ENCODE measurements around the gene PPP2R2D.
"Not testable (repeated sequence)": the region's sequence is repeated elsewhere in the genome, so short reads cannot be mapped to it uniquely, and the experiment has no call there.

Gene PPP2R2D

DNA sequence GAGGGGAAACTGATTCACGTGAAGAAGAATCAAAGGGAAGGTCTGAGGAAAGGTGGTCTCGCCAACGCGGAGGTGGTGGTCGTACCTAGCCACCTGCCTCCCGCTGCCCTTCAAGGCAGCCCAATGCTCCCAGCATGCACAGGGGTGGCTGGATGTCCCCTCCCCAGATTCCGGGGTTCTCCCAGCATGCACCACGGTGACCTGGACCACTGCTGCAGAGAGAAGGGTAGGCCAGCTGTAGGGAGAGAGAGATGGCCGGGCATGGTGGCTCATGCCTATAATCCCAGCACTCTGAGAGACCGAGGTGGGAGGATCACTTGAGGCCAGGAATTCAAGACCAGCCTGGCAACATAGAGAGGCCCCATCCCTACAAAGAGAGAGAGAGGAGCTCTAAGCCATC lies 32.4 kb upstream of the PPP2R2D start:
- DNase-seq (ENCODE audit: low read depth): no peak

DNA sequence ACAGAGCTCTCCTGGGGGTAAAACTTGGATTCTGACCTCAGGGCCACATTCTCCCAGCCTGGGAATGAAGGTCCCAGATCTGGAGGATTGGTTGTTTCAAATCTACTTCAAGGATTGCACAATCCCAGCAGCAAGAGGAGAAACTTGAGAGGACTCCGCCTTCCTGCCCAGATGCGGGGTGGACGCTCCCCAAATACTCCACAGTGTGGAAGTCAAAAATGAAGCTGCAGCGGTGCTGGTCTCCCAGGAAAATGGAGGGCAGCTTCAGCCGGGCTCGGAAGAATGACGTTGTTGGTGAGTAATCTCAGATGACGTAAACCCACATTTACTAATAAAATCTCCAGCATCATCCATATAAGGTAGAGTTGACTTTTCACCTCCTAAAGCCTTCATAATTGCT lies 31.5 kb upstream of the PPP2R2D start:
- no peak for DNase-seq (ENCODE audit: low read depth)

DNA sequence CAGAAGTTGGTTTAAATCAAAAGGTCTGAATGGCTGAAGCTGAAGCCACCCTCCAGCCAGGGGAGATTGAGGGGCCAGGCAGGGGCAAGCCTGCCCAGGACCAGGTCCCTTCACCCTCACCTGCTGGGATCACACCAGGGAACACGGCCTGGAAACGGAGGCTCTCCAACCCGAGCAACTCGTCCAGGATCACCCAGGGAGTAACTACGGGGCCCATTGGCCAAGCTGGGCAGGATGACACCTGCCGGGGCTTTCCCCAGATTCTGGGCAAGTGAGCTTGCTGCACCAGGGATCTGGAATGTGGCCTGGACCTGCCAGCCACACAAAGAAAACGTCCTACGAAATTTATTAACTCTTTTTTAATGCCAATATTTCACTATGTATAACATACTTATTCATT lies 30.4 kb upstream of the PPP2R2D start:
- no peak for DNase-seq (ENCODE audit: low read depth)

DNA sequence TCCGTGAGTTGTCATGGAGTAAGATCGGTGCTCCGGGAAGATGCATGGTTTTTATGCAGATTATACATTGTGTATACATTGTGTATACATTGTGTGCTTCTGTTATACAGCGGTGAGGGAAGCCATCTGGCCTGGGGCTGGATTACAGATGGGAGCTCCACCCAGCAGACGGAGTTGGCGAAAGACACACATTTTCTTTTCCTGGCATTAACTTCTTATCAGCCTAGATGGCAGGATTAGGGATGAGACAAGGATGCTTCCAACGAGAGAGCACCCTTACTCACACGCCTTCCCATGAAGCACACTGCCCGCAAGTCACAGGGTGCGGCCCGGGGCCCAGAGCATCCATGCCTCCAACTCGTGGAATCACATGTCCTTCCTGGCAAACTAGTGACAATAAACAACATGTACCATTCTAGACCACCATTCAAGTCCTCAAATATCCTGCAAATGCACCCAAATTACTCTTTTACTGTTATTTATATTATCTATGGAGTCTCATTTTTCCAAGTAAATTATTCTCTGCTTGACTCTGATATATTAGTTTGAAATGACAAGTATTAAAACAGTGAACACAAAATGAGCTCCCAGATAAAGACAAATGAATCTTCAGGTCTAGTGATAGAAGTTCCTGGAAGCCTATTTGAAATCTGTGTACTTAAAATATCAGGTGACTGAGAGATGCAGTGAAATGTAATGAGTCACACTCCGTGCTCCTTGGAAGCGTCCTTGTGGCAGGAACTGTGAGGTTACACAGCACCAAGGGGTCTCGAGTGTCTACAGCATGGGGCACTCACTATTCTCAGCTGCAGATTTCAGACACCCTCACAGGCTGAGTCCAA lies 29.8 kb upstream of the PPP2R2D start:
- no peak for DNase-seq (ENCODE audit: low read depth)

DNA sequence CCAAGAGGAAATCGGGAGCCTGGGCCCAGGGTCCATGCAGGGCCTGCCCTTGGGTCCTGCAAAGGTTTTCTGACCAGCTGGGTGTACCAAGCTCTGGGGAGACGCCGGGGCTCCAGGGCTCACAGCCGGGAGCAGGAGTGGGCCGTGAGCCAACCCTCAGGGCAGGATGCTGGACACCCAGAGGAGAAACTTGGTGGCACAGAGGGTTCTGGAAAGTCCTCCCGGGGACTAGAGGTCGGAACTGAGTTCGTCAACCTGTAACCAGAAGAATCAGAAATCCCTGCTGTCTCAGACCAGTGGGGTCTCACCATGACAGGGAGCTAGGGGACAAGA lies 29.2 kb upstream of the PPP2R2D start:
- DNase-seq (ENCODE audit: low read depth): no peak

DNA sequence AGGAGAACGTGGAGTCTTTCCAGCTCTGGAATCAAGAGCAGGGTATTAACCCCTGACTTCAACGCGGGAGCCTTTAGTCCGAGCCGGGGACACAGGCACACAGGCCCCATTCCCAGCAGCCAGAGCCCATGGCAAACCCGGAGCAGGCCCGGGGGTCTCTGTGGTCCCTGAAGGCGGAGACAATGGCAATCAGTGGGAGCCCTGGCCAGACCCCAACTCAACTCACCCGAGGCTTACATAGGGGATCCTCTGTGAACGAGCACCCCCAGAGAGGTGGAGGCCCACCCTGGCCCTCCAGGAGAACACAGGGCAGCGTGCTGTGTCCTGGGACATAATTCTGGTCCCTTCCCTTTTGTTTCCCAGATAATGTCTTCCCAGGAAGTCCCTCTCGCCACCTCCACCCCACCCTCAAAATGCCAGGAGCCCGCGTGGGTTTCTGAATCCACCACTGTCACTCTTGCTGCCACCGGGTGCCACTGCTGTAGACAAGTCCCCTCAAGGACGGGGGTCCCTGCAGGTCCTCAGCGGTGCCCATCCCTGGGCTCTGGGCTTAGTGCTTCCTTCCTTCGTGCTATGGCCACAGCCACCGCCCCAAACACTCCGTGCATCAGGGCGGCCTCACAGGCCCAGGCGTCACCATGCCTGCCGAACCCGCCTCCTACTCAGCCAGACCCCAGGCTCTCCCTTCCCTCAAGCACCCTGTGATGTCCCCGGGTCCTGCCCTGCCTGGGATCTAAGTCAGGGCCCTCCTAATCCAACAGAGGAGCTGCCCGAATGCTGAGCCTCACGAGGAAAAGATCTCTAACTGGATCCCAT lies 28.6 kb upstream of the PPP2R2D start:
- no peak for DNase-seq (ENCODE audit: low read depth)

DNA sequence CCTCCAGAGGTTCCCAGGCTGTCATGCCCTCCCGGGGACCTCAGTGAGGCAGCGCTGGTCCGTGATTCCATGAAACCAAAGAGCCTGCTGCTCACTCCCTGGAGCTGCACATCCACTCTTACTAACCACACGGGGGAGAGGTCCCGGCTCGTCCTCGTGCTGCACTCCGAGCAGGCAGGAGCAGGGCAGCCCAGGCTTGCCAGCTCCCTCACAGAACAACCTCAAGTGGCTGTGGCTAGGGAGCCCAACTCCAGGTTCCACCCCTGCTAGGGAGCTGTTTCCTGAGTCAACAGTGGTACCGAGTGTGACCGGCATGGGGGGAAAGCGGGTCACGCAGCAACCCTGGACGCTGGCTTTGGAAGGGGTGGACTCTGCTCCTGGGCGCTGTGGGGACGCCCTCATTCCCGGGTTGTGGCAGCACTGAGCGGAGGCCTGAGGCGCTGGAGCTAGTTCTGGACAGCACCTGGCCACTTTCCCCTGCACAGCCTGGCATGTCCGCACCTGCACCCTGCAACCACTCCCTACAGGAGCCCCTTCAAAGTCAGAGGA lies 27.9 kb upstream of the PPP2R2D start:
- DNase-seq (ENCODE audit: low read depth): no peak

DNA sequence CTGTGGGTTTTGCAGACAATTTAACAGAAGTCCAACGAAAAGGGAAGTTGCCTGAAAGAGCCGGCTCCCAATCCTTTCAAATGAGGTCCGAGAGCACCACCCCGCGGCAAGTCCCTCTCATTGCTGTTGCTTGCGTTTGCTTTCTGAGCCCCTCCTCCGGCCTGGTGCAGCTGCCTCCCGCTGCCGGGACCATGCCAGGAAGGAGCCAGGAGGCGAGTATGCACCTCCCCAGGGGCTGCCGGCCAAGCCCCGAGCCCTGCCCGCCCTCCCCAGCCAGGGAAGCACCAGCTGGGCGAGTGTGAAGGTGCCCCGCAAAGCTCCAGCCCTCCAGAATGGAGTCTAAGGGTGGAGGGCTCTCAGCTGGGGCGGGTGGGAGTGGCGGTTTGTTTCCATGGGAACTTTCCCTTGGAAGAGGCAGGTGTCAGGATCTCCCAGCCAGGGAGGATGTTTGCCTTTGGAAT lies 25.8 kb upstream of the PPP2R2D start:
- DNase-seq (ENCODE audit: low read depth): peak; percentile 16

DNA sequence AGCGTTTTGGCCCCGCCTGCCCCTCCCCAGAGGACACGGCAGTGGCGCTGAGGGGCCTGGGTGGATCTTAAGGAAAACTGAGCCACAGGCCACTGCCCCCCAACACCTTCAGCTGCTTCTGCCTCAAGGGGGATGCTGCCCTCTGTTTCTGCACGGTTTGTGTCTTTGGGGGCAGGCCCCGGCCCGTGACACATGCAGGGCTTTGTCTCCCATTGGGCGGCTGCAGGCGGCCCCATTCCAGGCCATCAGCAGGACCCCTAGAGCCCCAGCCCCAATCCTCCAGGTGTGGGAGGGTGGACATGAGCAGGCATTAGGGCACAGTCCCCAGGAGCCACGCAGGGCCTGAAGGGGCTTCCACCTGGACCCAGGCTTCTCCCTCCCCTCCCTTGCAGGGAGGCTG lies 25.3 kb upstream of the PPP2R2D start:
- no peak for DNase-seq (ENCODE audit: low read depth)

DNA sequence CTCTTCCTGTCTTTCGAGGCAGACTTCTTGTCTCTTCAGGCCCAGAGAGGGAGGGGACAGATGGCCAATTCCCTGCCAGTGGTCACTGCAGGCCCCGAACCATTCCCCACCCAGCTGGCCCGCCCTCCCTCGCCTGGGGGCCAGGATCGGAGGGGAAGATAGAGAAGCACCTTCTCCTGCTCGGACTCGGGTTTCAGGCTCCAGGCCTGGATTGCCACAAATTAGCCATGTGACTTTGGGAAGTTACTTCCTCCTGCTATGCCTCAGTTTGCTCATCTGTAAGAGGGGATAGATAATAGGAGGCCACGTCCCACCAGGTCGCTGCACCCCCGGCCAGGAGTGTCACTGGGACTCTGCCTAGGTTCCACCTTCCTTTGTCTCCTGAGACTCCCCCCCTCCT lies 24.8 kb upstream of the PPP2R2D start:
- DNase-seq (ENCODE audit: low read depth): no peak

DNA sequence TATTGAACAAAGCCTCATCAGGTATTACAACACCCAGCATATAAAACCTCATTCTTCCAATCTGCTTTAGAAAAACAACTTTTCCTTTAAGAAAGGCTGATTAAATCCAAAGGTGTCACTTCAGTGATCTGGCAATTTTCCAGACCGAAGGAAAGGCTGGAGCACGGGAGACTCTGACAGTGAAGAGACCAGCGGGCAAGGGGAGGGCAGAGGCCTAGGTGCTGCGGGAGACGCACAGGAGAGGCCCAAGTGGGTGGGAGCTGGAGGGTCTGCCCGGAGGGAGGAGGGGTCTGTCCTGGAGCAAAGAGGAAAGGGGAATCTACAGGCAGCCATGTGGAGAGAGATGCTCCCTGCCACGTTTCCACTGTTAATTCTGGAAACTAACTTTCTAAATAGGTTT lies 24.3 kb upstream of the PPP2R2D start:
- no peak for DNase-seq (ENCODE audit: low read depth)

DNA sequence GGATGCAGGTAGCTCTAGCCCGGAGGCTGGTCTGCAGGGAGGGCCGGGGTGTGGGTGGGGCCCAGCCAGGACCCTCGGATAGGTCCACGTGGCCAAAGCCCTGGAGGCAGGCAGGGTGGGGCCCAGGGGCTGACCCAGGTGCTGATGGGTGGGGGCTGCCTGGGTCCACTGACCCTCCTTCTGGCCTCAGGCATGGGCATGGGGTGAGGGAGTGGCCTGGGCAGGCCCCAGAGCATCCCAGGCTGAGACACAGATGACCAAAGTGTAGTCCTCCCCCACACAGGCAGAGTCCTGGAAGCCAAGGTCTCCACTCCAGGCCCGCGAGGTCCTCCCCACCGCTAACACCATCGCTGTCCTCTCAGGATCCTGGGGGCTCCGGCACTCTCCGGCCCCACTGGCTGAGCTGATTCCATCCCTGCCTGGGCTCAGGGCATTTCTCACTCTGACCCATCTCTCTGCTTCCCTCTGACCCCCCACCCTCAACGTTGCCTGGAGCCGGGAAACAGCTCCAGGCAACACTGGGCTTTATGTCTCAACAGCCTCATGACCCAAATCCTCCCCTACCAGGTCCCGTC lies 20.7 kb upstream of the PPP2R2D start:
- no peak for DNase-seq (ENCODE audit: low read depth)

DNA sequence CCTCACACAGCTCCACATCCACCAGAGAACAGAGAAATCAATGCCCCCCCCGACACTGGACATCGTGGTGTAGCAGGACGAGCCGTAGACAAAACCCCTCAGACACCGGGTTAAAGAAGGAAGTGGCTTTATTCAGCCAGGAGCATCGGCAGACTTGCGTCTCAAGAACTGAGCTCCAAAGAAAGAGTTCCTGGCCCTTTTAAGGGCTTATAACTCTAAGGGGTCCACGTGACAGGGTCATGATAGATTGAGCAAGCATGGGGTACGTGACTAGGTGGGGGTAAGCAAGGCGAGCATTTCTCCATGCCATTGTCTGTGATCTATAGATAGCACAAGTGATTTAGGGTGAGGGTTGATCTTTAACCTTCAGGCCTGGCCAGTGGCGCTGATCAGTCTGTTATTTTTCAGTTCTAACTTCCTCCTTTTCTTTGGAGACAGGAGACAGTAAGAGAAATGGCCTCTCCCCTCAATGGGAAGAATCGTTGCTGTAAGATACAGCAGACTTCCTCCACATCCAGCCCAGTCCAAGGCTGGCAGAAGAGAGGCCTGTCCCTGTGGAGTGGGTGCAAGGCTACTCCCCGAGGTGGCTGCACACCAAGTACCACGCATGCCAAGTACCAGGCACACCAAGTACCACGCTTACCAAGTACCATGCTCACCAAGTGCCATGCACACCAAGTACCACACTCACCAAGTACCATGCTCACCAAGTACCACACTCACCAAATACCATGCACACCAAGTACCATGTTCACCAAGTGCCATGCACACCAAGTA lies 19.5 kb upstream of the PPP2R2D start:
- no peak for DNase-seq (ENCODE audit: low read depth)

DNA sequence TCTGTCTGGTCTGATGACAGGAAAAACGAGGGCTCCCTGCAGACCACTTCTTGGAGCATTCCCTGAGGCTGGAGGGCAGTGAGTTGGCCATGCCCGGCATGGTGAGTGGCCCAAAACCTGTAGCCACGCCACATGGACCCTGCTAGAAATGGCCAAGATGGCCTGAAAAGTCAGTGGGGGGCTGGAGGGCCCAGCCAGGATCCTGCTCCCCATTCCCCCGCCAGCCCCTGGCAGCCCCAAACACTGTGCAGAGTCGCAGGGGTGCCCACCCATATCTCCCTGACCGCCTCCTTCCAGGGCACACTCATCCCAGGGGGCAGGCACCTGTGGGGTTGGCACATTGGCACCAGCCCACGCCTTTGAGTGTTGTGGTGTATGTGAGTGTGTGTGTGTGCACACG lies 18.7 kb upstream of the PPP2R2D start:
- no peak for DNase-seq (ENCODE audit: low read depth)

DNA sequence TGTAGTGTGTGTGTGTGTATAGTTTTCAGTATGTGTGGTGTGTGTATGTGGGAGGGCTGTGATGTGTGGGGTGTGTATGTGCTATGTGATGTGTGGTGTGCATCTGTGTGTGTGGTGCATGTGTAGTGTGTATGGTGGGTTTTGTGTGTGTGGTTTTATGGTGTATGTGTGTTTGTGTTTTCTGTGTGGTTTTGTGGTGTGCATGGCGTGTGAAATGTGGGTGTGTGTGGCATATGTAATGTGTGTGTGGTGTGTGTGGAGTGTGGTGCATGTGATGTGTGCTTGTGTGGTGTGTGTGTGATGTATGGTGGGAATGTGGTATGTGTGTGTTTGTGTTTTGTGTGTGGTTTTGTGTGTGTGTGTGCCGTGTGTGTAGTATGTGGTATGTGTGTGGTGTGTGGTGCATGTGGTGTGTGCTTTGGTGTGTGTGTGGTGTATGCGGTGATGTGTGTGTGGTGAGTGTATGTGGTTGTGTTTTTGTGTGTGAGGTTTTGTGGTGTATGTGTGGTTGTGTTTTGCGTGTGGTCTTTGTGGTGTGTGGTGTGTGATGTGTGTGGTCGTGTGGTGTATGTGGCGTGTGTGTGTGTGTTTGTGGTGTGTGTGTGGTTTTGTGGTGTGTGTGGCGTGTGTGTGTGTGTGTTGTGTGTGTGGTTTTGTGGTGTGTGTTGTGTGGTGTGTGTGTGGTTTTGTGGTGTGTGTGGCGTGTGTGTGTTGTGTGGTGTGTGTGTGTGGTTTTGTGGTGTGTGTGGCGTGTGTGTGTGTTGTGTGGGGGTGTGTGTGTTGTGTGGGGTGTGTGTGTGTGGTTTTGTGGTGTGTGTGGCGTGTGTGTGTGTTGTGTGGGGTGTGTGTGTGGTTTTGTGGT lies 18.0 kb upstream of the PPP2R2D start:
- DNase-seq (ENCODE audit: low read depth): no peak

DNA sequence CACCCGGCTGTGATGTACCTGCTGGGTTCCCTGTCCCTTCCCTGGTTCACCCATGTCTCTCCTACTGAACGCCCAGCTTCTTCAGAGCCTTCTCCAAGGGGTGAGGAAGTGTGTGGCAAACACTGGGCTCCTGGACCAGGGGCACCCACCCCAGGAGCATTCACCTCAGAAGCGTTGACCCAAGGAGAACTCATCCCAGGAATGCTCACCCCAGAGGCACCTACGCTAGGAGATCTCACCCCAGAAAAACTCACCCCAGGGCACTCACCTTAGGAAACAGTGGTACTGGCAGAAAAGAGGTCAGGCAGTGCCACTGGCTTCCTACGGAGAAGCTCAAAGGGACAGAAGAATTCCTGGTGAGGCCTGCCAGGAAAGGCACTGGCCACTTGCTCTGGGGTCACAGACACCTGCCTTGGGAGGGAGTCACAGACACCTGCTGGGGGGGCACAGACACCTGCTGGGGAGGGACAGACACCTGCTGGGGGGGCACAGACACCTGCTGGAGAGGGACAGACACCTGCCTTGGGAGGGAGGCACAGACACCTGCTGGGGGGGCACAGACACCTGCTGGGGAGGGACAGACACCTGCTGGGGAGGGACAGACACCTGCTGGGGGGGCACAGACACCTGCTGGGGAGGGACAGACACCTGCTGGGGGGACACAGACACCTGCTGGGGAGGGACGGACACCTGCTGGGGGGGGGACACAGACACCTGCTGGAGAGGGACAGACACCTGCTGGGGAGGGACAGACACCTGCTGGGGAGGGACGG lies 17.0 kb upstream of the PPP2R2D start:
- DNase-seq (ENCODE audit: low read depth): not testable (repeated sequence)

DNA sequence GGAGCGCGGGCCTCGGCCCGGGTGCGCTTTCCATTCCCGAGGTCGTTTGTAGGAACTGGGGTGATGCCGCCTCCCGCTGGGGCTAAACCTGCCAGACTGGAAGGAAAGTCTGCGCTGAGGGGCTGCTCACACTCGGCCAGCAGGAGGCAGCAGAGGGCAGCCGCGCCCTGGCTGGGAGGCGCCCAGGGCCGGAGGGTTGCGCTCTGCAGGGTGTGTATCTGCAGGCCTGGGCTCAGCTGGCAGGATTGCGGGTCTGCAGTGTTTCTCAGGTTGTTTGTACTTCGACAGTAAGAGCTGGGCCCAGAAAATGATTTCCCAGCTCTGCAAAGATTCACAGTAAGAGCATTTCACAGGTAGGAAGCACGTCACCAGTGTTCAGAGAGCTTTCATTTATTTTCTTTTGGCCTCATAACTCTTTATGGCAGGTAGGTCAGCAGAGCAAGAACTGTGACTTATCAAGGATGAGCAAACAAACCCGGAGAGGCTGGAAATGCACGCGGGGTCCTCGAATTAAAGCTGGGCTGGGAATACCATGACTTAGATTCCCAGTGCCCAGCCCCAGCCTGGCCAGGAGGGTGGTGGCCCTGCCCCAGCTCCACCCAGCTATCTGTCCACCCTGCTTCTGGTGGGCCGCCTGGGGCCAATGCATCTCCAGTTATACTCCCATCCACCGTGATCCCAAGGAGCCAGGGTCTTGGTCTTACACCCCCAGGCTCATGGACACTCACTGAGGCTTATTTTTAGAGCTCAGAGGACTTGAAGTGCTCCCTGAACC lies 15.2 kb upstream of the PPP2R2D start:
- peak; percentile 83 for DNase-seq (ENCODE audit: low read depth)

DNA sequence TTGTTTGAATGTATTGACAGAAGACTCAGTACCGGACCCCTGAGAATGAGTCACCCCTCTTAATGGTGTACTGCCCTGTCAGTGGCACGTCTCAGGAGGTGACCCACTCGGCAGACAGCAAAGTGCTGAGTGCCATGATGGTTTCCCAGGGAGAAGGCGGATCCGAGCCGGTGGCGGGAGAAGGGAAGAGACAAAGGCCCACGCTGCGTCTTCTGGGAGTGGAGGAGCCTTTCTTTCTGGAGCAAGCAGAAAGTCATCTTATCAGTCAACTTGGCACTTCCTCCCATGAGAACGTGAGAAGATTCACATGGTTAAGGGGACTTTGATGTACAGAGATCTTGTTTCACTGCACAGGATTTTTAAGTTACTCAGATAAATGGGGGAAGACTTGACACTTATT lies 14.6 kb upstream of the PPP2R2D start:
- DNase-seq (ENCODE audit: low read depth): no peak

DNA sequence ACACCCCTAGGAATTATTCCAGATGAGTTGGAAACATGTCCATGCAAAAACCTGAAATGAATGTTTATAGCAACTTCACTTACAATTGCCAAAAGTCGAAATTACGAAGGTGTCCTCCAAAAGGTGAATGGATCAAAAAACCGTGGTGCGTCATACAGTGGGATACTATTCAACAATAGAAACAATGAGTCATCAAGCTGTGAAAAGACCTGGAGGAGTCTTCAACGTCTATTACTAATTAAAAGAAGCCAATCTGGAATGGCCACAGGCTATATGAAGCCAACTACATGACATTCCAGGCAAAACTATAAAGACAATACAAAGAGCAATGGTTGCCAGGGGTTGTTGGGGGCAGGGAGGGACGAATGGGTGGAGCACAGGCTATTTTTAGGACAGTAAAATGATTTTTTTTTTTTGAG lies 12.6 kb upstream of the PPP2R2D start:
- DNase-seq (ENCODE audit: low read depth): no peak
